Kidney epithelial cell (primary cell): ENCODE data around the gene ZMYND11. TPM values are rescaled to one million over a fixed set of nuclear protein-coding genes. Genes with fewer than 3 reads are reported as not detected.
"Not testable (repeated sequence)": the region's sequence is repeated elsewhere in the genome, so short reads cannot be mapped to it uniquely, and the experiment has no call there.

Experiments
- DNase-seq: peaks from one replicate; pipeline ENCODE4 v3.0.0-alpha.2; 2010; ENCODE audit warnings: low read depth
- H3K27me3 ChIP-seq: 2 replicates; pipeline ENCODE4 v1.6.0; 2011; ENCODE audit warnings: low read length; ENCODE audit not compliant: control insufficient read depth, insufficient read depth
- H3K36me3 ChIP-seq: 2 replicates; pipeline ENCODE4 v1.5.1; 2011; ENCODE audit warnings: low read length; ENCODE audit not compliant: control insufficient read depth, insufficient read depth
- H3K4me3 ChIP-seq: 2 replicates; pipeline ENCODE4 v1.5.1; 2011; ENCODE audit warnings: low read depth, mild to moderate bottlenecking, control low read depth, low read length
- CTCF ChIP-seq: IDR thresholded peaks from 2 replicates; pipeline ENCODE4 v1.5.1; 2011; ENCODE audit warnings: mild to moderate bottlenecking, moderate library complexity, low read length, control low read depth, inconsistent platforms; ENCODE audit not compliant: insufficient read depth, poor library complexity, severe bottlenecking
- total RNA-seq: library from RNA; depleted of rRNA; stranded (reverse); fragments of >200 nt; gene quantifications from 2 replicates; pipeline ENCODE4 v1.2.3, GENCODE V29; 2015

The ZMYND11 gene
- total RNA-seq, 1 donor from 2014 or later = 60.0 TPM

DNA sequence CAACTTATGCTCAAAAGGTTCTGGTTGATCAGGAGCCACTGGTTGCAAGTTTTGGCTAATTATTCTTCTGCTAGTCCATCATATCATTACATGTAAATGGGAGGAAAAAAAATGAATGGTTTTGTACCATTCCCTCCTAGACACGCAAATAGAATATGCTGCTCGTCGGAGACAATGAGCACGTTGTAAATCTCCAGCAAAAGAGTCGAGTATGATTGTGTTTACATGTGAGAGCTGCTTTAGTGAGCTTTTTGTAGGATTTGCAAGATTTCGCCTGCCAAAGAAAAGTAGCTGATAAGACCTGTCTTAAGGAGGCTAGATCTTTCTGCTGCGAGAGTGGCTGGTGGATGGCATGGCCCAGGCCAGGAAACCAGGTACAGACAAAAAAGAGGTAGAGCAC is 109.0 kb downstream of the ZMYND11 start:
- DNase-seq = no peak
- Histone ChIP-seq H3K36me3 (peaks cover 1% of the 10 kb centered on the region), H3K27me3 (no peaks in the 10 kb centered on the region), H3K4me3 (no peak overlapping the region)
- TF ChIP-seq CTCF = no peak

GRCh38 chr10:246431-246830 is 111.2 kb downstream of the ZMYND11 start:
- Histone ChIP-seq H3K36me3 (peaks cover under 1% of the 10 kb centered on the region), H3K27me3 (no peaks in the 10 kb centered on the region)
- DNase-seq = no peak

GRCh38 chr10:247480-247879 is 112.2 kb downstream of the ZMYND11 start:
- TF ChIP-seq CTCF = no peak
- no peaks in the 10 kb centered on the region for H3K27me3 ChIP-seq
- no peak overlapping the region for H3K4me3 ChIP-seq
- DNase-seq = no peak
- no peaks in the 10 kb centered on the region for H3K36me3 ChIP-seq

More at GRCh38 chr10:246431-246830, 111.2 kb downstream of the ZMYND11 start:
- no peak for TF ChIP-seq CTCF
- H3K4me3 ChIP-seq = no peak overlapping the region

DNA sequence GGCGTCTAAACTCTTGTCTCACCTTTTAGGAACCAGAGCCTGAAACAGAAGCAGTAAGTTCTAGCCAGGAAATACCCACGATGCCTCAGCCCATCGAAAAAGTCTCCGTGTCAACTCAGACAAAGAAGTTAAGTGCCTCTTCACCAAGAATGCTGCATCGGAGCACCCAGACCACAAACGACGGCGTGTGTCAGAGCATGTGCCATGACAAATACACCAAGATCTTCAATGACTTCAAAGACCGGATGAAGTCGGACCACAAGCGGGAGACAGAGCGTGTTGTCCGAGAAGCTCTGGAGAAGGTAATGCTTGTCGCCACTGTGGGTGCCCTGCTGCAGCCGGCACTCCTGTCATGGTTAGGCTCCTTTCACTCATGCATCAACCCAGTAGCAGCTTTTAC is 113.1 kb downstream of the ZMYND11 start:
- no peaks in the 10 kb centered on the region for H3K36me3 ChIP-seq
- H3K27me3 ChIP-seq = no peaks in the 10 kb centered on the region
- TF ChIP-seq CTCF = no peak
- no peak for DNase-seq
- H3K4me3 ChIP-seq = no peak overlapping the region

DNA sequence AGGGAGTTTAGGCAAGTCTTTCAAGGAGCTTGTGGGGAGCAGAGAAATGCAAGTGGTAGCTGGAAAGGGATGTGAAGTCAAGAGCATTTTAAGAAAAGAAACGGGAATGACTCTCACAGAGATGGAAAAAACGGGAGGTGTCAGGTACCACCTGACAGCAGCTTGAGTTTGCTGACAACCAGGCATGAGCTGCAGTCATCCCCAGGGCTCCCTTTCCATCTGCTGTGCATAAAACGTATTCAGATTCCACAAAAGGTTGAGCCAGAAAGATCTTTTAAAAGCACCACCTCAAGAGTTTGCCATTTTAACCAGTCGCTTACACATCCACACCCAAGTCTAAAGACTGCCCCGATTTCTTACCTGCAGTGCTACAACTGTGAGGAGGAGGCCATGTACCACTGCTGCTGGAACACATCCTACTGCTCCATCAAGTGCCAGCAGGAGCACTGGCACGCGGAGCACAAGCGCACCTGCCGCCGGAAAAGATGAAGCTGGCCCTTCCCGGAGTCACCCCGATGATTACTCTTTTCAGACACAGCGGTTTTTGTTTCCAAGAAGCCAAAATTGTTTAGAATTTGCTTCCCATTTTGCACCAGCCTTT is 116.8 kb downstream of the ZMYND11 start:
- Histone ChIP-seq H3K36me3 (no peaks in the 10 kb centered on the region), H3K27me3 (no peaks in the 10 kb centered on the region), H3K4me3 (no peak overlapping the region)
- no peak for DNase-seq
- TF ChIP-seq CTCF = no peak

GRCh38 chr10:260819-261429 is 125.7 kb downstream of the ZMYND11 start:
- no peak for TF ChIP-seq CTCF
- H3K27me3 ChIP-seq = no peaks in the 10 kb centered on the region
- DNase-seq = no peak
- H3K36me3 ChIP-seq = no peaks in the 10 kb centered on the region
- no peak overlapping the region for H3K4me3 ChIP-seq

- DNase-seq, H3K4me3 ChIP-seq, H3K27me3 ChIP-seq, H3K36me3 ChIP-seq: not testable (repeated sequence)
Measured at GRCh38 chr10:264160-265073, 129.2 kb downstream of the ZMYND11 start.

GRCh38 chr10:265074-265440 is 129.8 kb downstream of the ZMYND11 start:
- H3K27me3 ChIP-seq, H3K36me3 ChIP-seq, H3K4me3 ChIP-seq, DNase-seq: not testable (repeated sequence)
